DOHH2 (cell line): Measurements from ENCODE around the gene IP6K1.
"Not testable (repeated sequence)": the region's sequence is repeated elsewhere in the genome, so short reads cannot be mapped to it uniquely, and the experiment has no call there.

Experiments used
- H3F3A ChIP-seq: fragments of 200-600 bp; sonication (generic), shearing (Covaris generic); 2 replicates; pipeline ENCODE4 v1.6.0; 2016; ENCODE audit warnings: antibody characterized with exemption, mild to moderate bottlenecking; ENCODE audit not compliant: control insufficient read depth, insufficient read depth
- H3K27ac ChIP-seq: fragments of 200-600 bp; sonication (generic); 2 replicates; pipeline ENCODE4 v1.5.1; 2014; ENCODE audit warnings: low read depth, mild to moderate bottlenecking, low read length, moderate library complexity
- H3K27me3 ChIP-seq: fragments of 200-600 bp; sonication (generic); 2 replicates; pipeline ENCODE4 v1.6.1; 2014; ENCODE audit warnings: mild to moderate bottlenecking, low read length, mixed read lengths; ENCODE audit not compliant: control insufficient read depth
- H3K36me3 ChIP-seq: fragments of 200-600 bp; sonication (generic); 2 replicates; pipeline ENCODE4 v1.6.1; 2014; ENCODE audit warnings: mild to moderate bottlenecking, low read length, moderate library complexity, mixed read lengths; ENCODE audit not compliant: control insufficient read depth
- H3K4me1 ChIP-seq: fragments of 200-600 bp; sonication (generic); 2 replicates; pipeline ENCODE4 v1.6.1; 2014; ENCODE audit warnings: mild to moderate bottlenecking, low read length, mixed read lengths; ENCODE audit not compliant: control insufficient read depth
- H3K4me2 ChIP-seq: fragments of 200-600 bp; sonication (generic); 2 replicates; pipeline ENCODE4 v1.6.0; 2014; ENCODE audit warnings: mild to moderate bottlenecking, low read length, moderate library complexity
- H3K4me3 ChIP-seq: fragments of 200-600 bp; sonication (generic); 2 replicates; pipeline ENCODE4 v1.5.1; 2014; ENCODE audit warnings: mild to moderate bottlenecking, low read length, mixed read lengths
- H3K79me2 ChIP-seq: fragments of 200-600 bp; sonication (generic); 2 replicates; pipeline ENCODE4 v1.6.1; 2014; ENCODE audit warnings: mild to moderate bottlenecking, low read length, mixed read lengths; ENCODE audit not compliant: control insufficient read depth
- H3K9me2 ChIP-seq: fragments of 200-600 bp; sonication (generic); replicated peaks from 2 replicates; pipeline ENCODE4 v1.6.1; 2014; ENCODE audit warnings: mild to moderate bottlenecking, low read length, mixed read lengths; ENCODE audit not compliant: control insufficient read depth
- H3K9me3 ChIP-seq: fragments of 200-600 bp; sonication (generic); 2 replicates; pipeline ENCODE4 v1.6.1; 2014; ENCODE audit warnings: antibody characterized with exemption, low read length, mixed read lengths; ENCODE audit not compliant: control insufficient read depth, insufficient read depth
- H4K20me1 ChIP-seq: fragments of 200-600 bp; sonication (generic); 2 replicates; pipeline ENCODE4 v1.6.0; 2014; ENCODE audit warnings: low read depth, mild to moderate bottlenecking, antibody characterized with exemption, low read length, moderate library complexity; ENCODE audit not compliant: control insufficient read depth, insufficient read depth
- EZH2phosphoT487 ChIP-seq: fragments of 200-600 bp; sonication (generic); IDR thresholded peaks from 2 replicates; pipeline ENCODE4 v1.6.1; 2017; ENCODE audit warnings: borderline replicate concordance, mild to moderate bottlenecking, antibody characterized with exemption, low read length, moderate library complexity, mixed read lengths
- TF ChIP-seq, protein P1 (sequence below): fragments of 200-600 bp; sonication (generic); IDR thresholded peaks from one replicate; pipeline ENCODE4 v1.5.1; 2014; ENCODE audit warnings: antibody characterized with exemption, mild to moderate bottlenecking, low read depth, low read length; ENCODE audit not compliant: poor library complexity, severe bottlenecking

IP6K1 gene

GRCh38 chr3:49786357-49787181 is at the start of gene IP6K1:
TSS of gene IP6K1 (minus strand) at chr3:49786542. CDS start at chr3:49748040, 38,502 bp downstream.
- Histone ChIP-seq H3K36me3 (peaks cover 21% of the 10 kb centered on the region), H3K4me2 (peak within 1 kb of the TSS; percentile 98), H3K9me3 (no peaks in the 10 kb centered on the region), H3F3A (peaks cover 5% of the 10 kb centered on the region), H3K27me3 (no peaks in the 10 kb centered on the region), H3K4me1 (peaks cover 37% of the 10 kb centered on the region), H3K4me3 (peak within 1 kb of the TSS; percentile 88), H3K9me2 (no peaks in the 10 kb centered on the region), H3K27ac (peak within 1 kb of the TSS; percentile 43), H3K79me2 (peaks cover 47% of the 10 kb centered on the region), H4K20me1 (no peaks in the 10 kb centered on the region)
- no peak for TF ChIP-seq EZH2phosphoT487
- TF ChIP-seq, protein P1, sequence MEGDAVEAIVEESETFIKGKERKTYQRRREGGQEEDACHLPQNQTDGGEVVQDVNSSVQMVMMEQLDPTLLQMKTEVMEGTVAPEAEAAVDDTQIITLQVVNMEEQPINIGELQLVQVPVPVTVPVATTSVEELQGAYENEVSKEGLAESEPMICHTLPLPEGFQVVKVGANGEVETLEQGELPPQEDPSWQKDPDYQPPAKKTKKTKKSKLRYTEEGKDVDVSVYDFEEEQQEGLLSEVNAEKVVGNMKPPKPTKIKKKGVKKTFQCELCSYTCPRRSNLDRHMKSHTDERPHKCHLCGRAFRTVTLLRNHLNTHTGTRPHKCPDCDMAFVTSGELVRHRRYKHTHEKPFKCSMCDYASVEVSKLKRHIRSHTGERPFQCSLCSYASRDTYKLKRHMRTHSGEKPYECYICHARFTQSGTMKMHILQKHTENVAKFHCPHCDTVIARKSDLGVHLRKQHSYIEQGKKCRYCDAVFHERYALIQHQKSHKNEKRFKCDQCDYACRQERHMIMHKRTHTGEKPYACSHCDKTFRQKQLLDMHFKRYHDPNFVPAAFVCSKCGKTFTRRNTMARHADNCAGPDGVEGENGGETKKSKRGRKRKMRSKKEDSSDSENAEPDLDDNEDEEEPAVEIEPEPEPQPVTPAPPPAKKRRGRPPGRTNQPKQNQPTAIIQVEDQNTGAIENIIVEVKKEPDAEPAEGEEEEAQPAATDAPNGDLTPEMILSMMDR = no peak

GRCh38 chr3:49831341-49831740 is 45.0 kb upstream of the IP6K1 start:
- Histone ChIP-seq H3K79me2 (no peaks in the 10 kb centered on the region), H3K27ac (no peak overlapping the region), H3K4me1 (no peaks in the 10 kb centered on the region), H3F3A (0 out of 2 replicates have a peak, but pooled peaks cover 2% of the 10 kb centered on the region), H3K4me2 (no peak overlapping the region), H3K9me3 (no peaks in the 10 kb centered on the region), H3K27me3 (no peaks in the 10 kb centered on the region), H3K9me2 (no peaks in the 10 kb centered on the region), H4K20me1 (no peaks in the 10 kb centered on the region), H3K36me3 (peaks cover 57% of the 10 kb centered on the region), H3K4me3 (no peak overlapping the region)
- TF ChIP-seq, protein P1 = no peak
- TF ChIP-seq EZH2phosphoT487 = no peak

GRCh38 chr3:49826016-49826415 is 39.7 kb upstream of the IP6K1 start:
- Histone ChIP-seq H3K27me3 (no peaks in the 10 kb centered on the region), H3K9me3 (no peaks in the 10 kb centered on the region), H3K36me3 (peaks cover 35% of the 10 kb centered on the region), H3K79me2 (no peaks in the 10 kb centered on the region), H3K4me3 (no peak overlapping the region), H3K4me2 (no peak overlapping the region), H3F3A (0 out of 2 replicates have a peak, but pooled peaks cover 3% of the 10 kb centered on the region), H3K9me2 (no peaks in the 10 kb centered on the region), H3K27ac (no peak overlapping the region), H3K4me1 (peaks cover 8% of the 10 kb centered on the region), H4K20me1 (no peaks in the 10 kb centered on the region)
- no peak for TF ChIP-seq EZH2phosphoT487
- TF ChIP-seq, protein P1 = no peak

- not testable (repeated sequence) for H3K9me2 ChIP-seq, H3F3A ChIP-seq, H3K9me3 ChIP-seq, H4K20me1 ChIP-seq, H3K79me2 ChIP-seq, H3K4me1 ChIP-seq, H3K4me2 ChIP-seq, H3K27ac ChIP-seq, H3K27me3 ChIP-seq, H3K36me3 ChIP-seq, H3K4me3 ChIP-seq
These were observed 36.8 kb upstream of the IP6K1 start for GRCh38 chr3:49823131-49823530.
